ENCODE results near the gene PRKG1.

The PRKG1 gene

DNA sequence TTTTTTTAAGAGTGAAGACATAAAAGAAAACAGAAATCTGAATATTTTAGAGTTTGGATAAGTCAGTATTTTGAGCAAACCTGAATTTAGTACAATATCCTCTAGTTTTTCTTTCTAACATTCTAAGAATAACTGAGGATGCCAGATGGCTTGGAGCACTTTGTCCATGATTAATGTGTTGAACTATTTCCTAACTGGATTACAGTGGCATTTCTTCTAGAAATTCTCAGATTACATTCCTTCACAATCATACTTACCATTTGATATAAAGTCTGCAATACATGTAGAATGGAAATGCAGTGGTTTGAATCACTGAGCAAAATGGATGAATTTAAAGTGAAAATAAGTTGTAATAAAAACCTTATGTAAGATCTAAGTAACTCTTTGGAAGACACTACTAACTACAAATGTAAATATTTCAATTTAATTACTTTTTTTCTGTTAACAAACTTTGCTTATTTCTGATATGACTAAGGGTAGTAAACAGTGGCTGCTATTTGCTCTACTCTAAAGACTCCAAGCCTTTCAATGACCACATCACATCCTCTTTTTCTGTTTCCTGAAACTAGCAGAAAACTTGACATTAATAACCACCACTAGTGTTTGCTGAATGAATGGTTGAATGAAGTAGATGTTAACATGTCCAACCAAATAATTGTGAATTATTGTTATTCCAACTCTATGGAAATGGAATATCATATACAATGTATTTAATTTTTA, 102.8 kb downstream of the PRKG1 start:
- no peak overlapping the region for H2AFZ ChIP-seq (ENCODE audit: low read length)
- no peaks in the 10 kb centered on the region for H3K36me3 ChIP-seq (ENCODE audit: insufficient read depth, low read length)
- TF ChIP-seq EZH2phosphoT487 (IDR thresholded peaks at IDR 0.05; ENCODE audit: borderline replicate concordance), result no peak
- TF ChIP-seq, protein P1, sequence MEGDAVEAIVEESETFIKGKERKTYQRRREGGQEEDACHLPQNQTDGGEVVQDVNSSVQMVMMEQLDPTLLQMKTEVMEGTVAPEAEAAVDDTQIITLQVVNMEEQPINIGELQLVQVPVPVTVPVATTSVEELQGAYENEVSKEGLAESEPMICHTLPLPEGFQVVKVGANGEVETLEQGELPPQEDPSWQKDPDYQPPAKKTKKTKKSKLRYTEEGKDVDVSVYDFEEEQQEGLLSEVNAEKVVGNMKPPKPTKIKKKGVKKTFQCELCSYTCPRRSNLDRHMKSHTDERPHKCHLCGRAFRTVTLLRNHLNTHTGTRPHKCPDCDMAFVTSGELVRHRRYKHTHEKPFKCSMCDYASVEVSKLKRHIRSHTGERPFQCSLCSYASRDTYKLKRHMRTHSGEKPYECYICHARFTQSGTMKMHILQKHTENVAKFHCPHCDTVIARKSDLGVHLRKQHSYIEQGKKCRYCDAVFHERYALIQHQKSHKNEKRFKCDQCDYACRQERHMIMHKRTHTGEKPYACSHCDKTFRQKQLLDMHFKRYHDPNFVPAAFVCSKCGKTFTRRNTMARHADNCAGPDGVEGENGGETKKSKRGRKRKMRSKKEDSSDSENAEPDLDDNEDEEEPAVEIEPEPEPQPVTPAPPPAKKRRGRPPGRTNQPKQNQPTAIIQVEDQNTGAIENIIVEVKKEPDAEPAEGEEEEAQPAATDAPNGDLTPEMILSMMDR (conservative IDR thresholded peaks at IDR 0.05; ENCODE audit: low read length), result no peak
- peaks cover 3% of the 10 kb centered on the region; the same call in 1 of the 2 replicates for H3K9me2 ChIP-seq (replicated peaks; ENCODE audit: low read depth, low read length)
- no peaks in the 10 kb centered on the region for H3K9me3 ChIP-seq (ENCODE audit: insufficient read depth, low read depth, low read length)
- H3K9ac ChIP-seq (ENCODE audit: low read depth, low read length, poor library complexity, severe bottlenecking), result no peak overlapping the region
- H3K4me3 ChIP-seq (ENCODE audit: low read length, poor library complexity, severe bottlenecking), result no peak overlapping the region
- no peaks in the 10 kb centered on the region for H3K79me2 ChIP-seq (ENCODE audit: insufficient read depth, low read length)
- no peak overlapping the region for H3K4me2 ChIP-seq (ENCODE audit: low read depth, low read length, poor library complexity, severe bottlenecking)
- no peaks in the 10 kb centered on the region for H3K4me1 ChIP-seq (ENCODE audit: insufficient read depth, low read length, poor library complexity, severe bottlenecking)
- no peaks in the 10 kb centered on the region for H4K20me1 ChIP-seq (ENCODE audit: insufficient read depth, low read length, poor library complexity, severe bottlenecking)
- H3F3A ChIP-seq (ENCODE audit: low read depth), result no peaks in the 10 kb centered on the region
- H3K27me3 ChIP-seq (ENCODE audit: insufficient read depth, low read length, poor library complexity, severe bottlenecking), result no peaks in the 10 kb centered on the region

DNA sequence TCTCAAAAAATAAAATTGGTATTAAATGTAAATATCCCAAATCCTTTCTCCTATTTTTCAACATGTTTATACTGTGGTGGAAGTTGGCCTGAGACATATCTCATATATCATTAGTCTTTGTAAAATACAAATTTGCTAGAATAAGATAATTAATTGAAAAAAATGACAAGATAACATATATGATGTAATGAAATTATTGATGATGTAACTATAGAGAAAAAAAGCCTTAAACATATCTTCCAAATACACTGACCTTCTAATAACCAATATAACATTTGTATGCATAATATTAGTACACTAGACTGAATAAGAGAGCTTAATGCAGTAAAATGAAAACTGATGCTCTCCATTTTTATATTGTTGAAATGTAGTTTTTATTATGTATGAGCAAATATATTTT, 104.3 kb downstream of the PRKG1 start:
- H3K4me2 ChIP-seq (ENCODE audit: low read depth, low read length, poor library complexity, severe bottlenecking), result no peak overlapping the region
- no peak overlapping the region for H3K9ac ChIP-seq (ENCODE audit: low read depth, low read length, poor library complexity, severe bottlenecking)
- no peaks in the 10 kb centered on the region for H4K20me1 ChIP-seq (ENCODE audit: insufficient read depth, low read length, poor library complexity, severe bottlenecking)
- no peaks in the 10 kb centered on the region for H3F3A ChIP-seq (ENCODE audit: low read depth)
- no peak overlapping the region for H2AFZ ChIP-seq (ENCODE audit: low read length)
- no peaks in the 10 kb centered on the region for H3K4me1 ChIP-seq (ENCODE audit: insufficient read depth, low read length, poor library complexity, severe bottlenecking)
- TF ChIP-seq EZH2phosphoT487 (IDR thresholded peaks at IDR 0.05; ENCODE audit: borderline replicate concordance), result no peak
- TF ChIP-seq, protein P1 (conservative IDR thresholded peaks at IDR 0.05; ENCODE audit: low read length), result no peak
- H3K9me2 ChIP-seq (replicated peaks; ENCODE audit: low read depth, low read length), result peaks cover 3% of the 10 kb centered on the region; the same call in 1 of the 2 replicates
- H3K79me2 ChIP-seq (ENCODE audit: insufficient read depth, low read length), result no peaks in the 10 kb centered on the region
- no peaks in the 10 kb centered on the region for H3K9me3 ChIP-seq (ENCODE audit: insufficient read depth, low read depth, low read length)
- H3K4me3 ChIP-seq (ENCODE audit: low read length, poor library complexity, severe bottlenecking), result no peak overlapping the region
- no peaks in the 10 kb centered on the region for H3K36me3 ChIP-seq (ENCODE audit: insufficient read depth, low read length)
- no peaks in the 10 kb centered on the region for H3K27me3 ChIP-seq (ENCODE audit: insufficient read depth, low read length, poor library complexity, severe bottlenecking)

DNA sequence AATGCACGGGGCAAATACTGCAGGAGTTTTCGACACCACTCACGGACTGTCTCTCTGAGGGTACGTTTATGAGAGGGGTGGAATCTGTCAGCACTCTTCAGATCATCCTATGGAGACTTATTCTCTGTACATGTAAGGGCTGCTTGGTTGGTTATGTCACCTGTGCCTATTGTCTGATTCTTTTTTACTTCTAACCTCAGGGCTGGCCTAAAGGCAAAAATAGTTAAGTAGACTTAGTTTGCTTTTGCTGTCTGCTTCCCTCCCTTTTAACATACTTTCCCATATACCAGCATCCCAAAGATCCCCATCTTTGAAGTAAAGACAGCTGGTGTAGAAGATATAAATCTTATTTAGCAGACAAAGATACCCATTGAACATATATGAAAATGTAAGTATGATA, 105.9 kb downstream of the PRKG1 start:
- H4K20me1 ChIP-seq (ENCODE audit: insufficient read depth, low read length, poor library complexity, severe bottlenecking), result no peaks in the 10 kb centered on the region
- no peaks in the 10 kb centered on the region for H3K9me3 ChIP-seq (ENCODE audit: insufficient read depth, low read depth, low read length)
- H3K36me3 ChIP-seq (ENCODE audit: insufficient read depth, low read length), result no peaks in the 10 kb centered on the region
- no peak overlapping the region for H2AFZ ChIP-seq (ENCODE audit: low read length)
- no peaks in the 10 kb centered on the region for H3K79me2 ChIP-seq (ENCODE audit: insufficient read depth, low read length)
- no peak overlapping the region for H3K9ac ChIP-seq (ENCODE audit: low read depth, low read length, poor library complexity, severe bottlenecking)
- no peaks in the 10 kb centered on the region for H3K4me1 ChIP-seq (ENCODE audit: insufficient read depth, low read length, poor library complexity, severe bottlenecking)
- H3K4me3 ChIP-seq (ENCODE audit: low read length, poor library complexity, severe bottlenecking), result no peak overlapping the region
- H3K4me2 ChIP-seq (ENCODE audit: low read depth, low read length, poor library complexity, severe bottlenecking), result no peak overlapping the region
- H3F3A ChIP-seq (ENCODE audit: low read depth), result no peaks in the 10 kb centered on the region
- H3K9me2 ChIP-seq (replicated peaks; ENCODE audit: low read depth, low read length), result peaks cover 3% of the 10 kb centered on the region; the same call in 1 of the 2 replicates
- no peaks in the 10 kb centered on the region for H3K27me3 ChIP-seq (ENCODE audit: insufficient read depth, low read length, poor library complexity, severe bottlenecking)
- TF ChIP-seq, protein P1 (conservative IDR thresholded peaks at IDR 0.05; ENCODE audit: low read length), result no peak
- TF ChIP-seq EZH2phosphoT487 (IDR thresholded peaks at IDR 0.05; ENCODE audit: borderline replicate concordance), result no peak

Measured in Loucy (cell line).